Smooth muscle cell (in vitro differentiated cells): ENCODE data around the gene PSEN1. TPM values are rescaled to one million over a fixed set of nuclear protein-coding genes. Genes with fewer than 3 reads are reported as not detected.
A peak's percentile ranks its signal among the peaks of the same experiment; 100 is the strongest.

Experiments
- DNase-seq: peaks from one replicate; lab custom pipeline; 2025; ENCODE audit not compliant: unreplicated experiment; lab: John Stamatoyannopoulos, UW
- H2AFZ ChIP-seq: fragments of 200-600 bp; sonication (generic); 2 replicates; pipeline ENCODE4 v1.6.0; 2016; ENCODE audit warnings: antibody characterized with exemption, low read depth, mild to moderate bottlenecking
- H3F3A ChIP-seq: fragments of 200-600 bp; sonication (generic); 2 replicates; pipeline ENCODE4 v1.6.0; 2017; ENCODE audit warnings: antibody characterized with exemption, low read depth
- H3K27ac ChIP-seq: fragments of 200-600 bp; sonication (generic); 2 replicates; pipeline ENCODE4 v1.5.1; 2016; ENCODE audit warnings: low read depth, mild to moderate bottlenecking
- H3K27me3 ChIP-seq: fragments of 200-600 bp; sonication (generic); 2 replicates; pipeline ENCODE4 v1.6.1; 2016; ENCODE audit warnings: low read depth, mild to moderate bottlenecking
- H3K36me3 ChIP-seq: fragments of 200-600 bp; sonication (generic); 2 replicates; pipeline ENCODE4 v1.5.1; 2016; ENCODE audit warnings: low read depth
- H3K4me1 ChIP-seq: fragments of 200-600 bp; sonication (generic); 2 replicates; pipeline ENCODE4 v1.5.1; 2016; ENCODE audit warnings: low read depth
- H3K4me2 ChIP-seq: fragments of 200-600 bp; sonication (generic); 2 replicates; pipeline ENCODE4 v1.6.0; 2016; ENCODE audit warnings: mild to moderate bottlenecking
- H3K4me3 ChIP-seq: fragments of 200-600 bp; sonication (generic); 2 replicates; pipeline ENCODE4 v1.5.1; 2016; ENCODE audit warnings: mild to moderate bottlenecking
- H3K79me2 ChIP-seq: fragments of 200-600 bp; sonication (generic); 2 replicates; pipeline ENCODE4 v1.6.0; 2016; ENCODE audit warnings: low read depth, mild to moderate bottlenecking
- H3K9ac ChIP-seq: fragments of 200-600 bp; sonication (generic); 2 replicates; pipeline ENCODE4 v1.6.0; 2016; ENCODE audit warnings: low read depth
- H3K9me3 ChIP-seq: fragments of 200-600 bp; sonication (generic); replicated peaks from 2 replicates; pipeline ENCODE4 v1.5.1; 2016; ENCODE audit warnings: low read depth
- H4K20me1 ChIP-seq: fragments of 200-600 bp; sonication (generic); 2 replicates; pipeline ENCODE4 v1.6.0; 2016; ENCODE audit warnings: low read depth
- CTCF ChIP-seq: fragments of 200-600 bp; sonication (generic); IDR thresholded peaks from 2 replicates; pipeline ENCODE4 v1.5.1; 2017; ENCODE audit warnings: borderline replicate concordance, mild to moderate bottlenecking, antibody characterized with exemption; ENCODE audit not compliant: insufficient read depth, poor library complexity, severe bottlenecking
- WGBS: methylation state at CpG from one replicate; pipeline ENCODE4 v1.1.7; 2016; ENCODE audit warnings: low lambda C conversion rate; 5-methylcytosine and 5-hydroxymethylcytosine counted together
- polyA plus RNA-seq: library from polyadenylated mRNA; unstranded; fragments of >200 nt; fragmentation: Nextera tagmentation; extraction: Ambion mirVana; gene quantifications from 2 replicates; pipeline ENCODE4 v1.2.1, GENCODE V29; 2016
- total RNA-seq: library from RNA; depleted of rRNA; stranded (reverse); fragments of >200 nt; gene quantifications from 2 replicates; pipeline ENCODE4 v1.2.3, GENCODE V29; 2014

The PSEN1 gene
- total and polyA plus RNA-seq, 2 experiments from 2014 or later = 37.7 to 55.1 TPM

- WGBS = 82% methylated on average over 11 of the region's 11 CpGs
- H4K20me1 ChIP-seq = no peaks in the 10 kb centered on the region
- peaks cover 70% of the 10 kb centered on the region for H3K27me3 ChIP-seq
- H3K27ac ChIP-seq = no peak overlapping the region
- H3K9ac ChIP-seq = no peak overlapping the region
- no peak overlapping the region for H3K4me3 ChIP-seq
- no peaks in the 10 kb centered on the region for H3K36me3 ChIP-seq
- no peak for DNase-seq
- H3F3A ChIP-seq = no peaks in the 10 kb centered on the region
- no peaks in the 10 kb centered on the region for H3K9me3 ChIP-seq
- no peak for TF ChIP-seq CTCF
- H3K4me2 ChIP-seq = peak overlapping the region; percentile 31
- no peaks in the 10 kb centered on the region for H3K79me2 ChIP-seq
- H2AFZ ChIP-seq = no peak overlapping the region
- peaks cover 41% of the 10 kb centered on the region for H3K4me1 ChIP-seq
These were observed 98.5 kb downstream of the PSEN1 start for GRCh38 chr14:73234586-73235394.

DNA sequence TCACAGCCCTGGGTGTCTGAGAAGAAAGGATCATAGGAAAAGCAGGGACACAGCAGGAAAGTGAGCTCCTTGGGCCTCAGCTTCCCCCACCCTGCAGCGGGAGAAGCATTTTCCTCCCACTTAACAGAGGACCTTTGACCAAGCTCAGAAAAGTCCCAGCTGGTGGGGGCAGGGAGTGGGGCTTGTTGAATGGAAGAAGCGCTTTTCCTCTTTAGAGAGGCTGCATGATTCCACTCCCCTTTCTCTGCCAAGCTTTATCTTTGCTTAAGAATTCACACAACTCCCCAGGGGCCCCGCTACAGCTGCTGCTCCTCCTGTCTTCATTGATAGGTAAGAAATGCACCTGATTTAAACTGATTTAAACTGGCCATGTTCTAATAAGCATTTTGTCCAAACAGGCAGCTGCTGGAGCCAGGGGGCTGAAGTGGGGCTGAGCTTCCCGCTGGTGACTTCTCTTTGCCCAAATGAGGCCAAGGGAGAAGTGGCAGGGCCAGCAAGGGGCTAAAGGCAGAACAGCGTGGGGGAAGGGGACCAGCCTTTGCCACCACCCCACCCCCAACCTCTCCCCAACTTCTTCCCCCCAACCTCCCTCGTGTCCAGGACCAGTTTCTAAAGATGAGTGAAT is 99.3 kb downstream of the PSEN1 start:
- Histone ChIP-seq H3K9ac (no peak overlapping the region), H3K4me3 (no peak overlapping the region), H3F3A (no peaks in the 10 kb centered on the region), H3K36me3 (no peaks in the 10 kb centered on the region), H3K79me2 (no peaks in the 10 kb centered on the region), H3K4me1 (peaks cover 43% of the 10 kb centered on the region), H3K27me3 (peaks cover 78% of the 10 kb centered on the region), H3K27ac (no peak overlapping the region), H4K20me1 (no peaks in the 10 kb centered on the region), H3K9me3 (no peaks in the 10 kb centered on the region), H2AFZ (no peak overlapping the region), H3K4me2 (peak overlapping the region; percentile 31)
- no peak for DNase-seq
- TF ChIP-seq CTCF = no peak
- WGBS = 14% methylated on average over 6 of the region's 6 CpGs

DNA sequence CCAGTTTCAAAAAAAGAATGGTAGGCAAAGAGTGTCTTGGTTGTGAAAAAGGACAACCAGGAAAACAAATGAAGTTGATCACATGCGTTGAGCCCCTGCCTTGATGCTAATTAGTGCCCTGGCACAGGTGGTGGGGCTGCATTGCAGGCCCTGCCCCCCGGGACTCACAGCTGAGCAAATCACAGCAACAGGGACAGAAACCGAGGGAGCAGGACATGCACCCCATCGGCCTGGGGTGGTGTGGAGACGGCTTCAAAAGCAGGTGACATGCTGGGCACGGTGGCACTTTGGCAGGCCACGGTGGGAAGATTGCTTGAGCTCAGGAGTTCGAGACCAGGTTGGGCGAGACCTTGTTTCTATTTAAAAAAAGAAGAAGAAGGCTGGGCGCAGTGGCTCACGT is 99.8 kb downstream of the PSEN1 start:
- WGBS = 43% methylated on average over 11 of the region's 11 CpGs

More for the DNA sequence above, 99.8 kb downstream of the PSEN1 start:
- Histone ChIP-seq H2AFZ (no peak overlapping the region), H3F3A (no peaks in the 10 kb centered on the region), H3K27me3 (peaks cover 83% of the 10 kb centered on the region), H3K9ac (no peak overlapping the region), H3K4me1 (peaks cover 43% of the 10 kb centered on the region), H3K79me2 (no peaks in the 10 kb centered on the region), H3K4me2 (no peak overlapping the region), H3K4me3 (no peak overlapping the region), H3K36me3 (no peaks in the 10 kb centered on the region), H3K9me3 (no peaks in the 10 kb centered on the region), H3K27ac (no peak overlapping the region), H4K20me1 (no peaks in the 10 kb centered on the region)
- DNase-seq = no peak
- no peak for TF ChIP-seq CTCF
